RKO (cell line): ENCODE data around the gene ZNF358.
A peak's percentile ranks its signal among the peaks of the same experiment; 100 is the strongest.

Experiments used
- DNase-seq: peaks from one replicate; pipeline ENCODE4 v3.0.0-alpha.2; 2016; ENCODE audit warnings: low spot score

ZNF358 gene

DNA sequence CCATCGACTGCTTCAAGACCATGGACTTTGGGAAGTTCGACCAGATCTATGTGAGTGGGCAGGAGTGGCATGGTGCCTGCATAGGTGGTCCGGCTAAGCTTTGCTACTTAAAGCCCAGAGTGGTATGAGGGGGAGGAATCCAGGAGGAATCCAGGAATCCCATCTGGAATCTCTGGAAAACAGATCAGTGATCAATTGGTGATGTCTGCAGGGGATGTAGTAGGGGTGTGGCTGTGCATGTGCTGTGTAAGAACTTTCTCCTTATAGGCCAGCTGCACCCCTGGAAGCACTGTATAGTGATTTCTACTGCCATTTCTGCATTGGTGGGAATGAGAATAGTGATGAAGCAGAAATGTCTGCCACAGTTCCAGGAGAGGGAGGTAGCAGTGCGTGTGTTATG, 43.2 kb downstream of the ZNF358 start:
- DNase-seq, result no peak

DNA sequence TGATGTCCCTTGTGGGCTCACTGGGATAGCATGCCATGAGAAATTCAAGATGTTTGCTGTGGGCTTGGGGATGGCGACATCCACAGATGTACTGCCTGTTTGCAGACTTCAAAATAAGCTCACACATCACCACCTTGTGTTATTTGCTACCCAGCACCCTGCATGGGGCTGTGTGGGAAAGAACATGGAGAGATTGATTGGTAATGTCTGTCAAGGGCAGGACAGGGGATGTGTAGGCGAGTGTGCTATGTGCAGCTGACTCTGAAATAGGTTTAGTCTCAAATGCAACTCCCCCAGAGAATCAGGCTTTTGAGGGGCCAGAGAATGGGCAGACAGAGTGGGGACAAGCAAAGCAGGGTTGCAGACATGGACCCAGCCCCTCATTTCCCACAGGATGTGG, 44.4 kb downstream of the ZNF358 start:
- DNase-seq, result no peak

DNA sequence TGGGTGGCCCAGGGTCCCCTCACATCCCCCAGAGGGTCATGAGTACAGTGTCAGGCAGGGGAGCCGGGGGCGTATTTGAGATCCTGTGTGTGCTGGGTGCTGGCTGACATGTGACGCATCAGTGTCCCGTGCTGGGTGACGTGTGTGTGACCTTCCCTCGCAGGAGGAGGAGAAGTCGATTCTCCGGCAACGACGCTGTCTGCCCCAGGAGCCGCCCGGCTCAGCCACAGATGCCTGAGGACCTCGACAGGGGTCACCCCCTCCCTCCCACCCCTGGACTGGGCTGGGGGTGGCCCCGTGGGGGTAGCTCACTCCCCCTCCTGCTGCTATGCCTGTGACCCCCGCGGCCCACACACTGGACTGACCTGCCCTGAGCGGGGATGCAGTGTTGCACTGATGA, 45.4 kb downstream of the ZNF358 start:
- DNase-seq, result no peak

DNA sequence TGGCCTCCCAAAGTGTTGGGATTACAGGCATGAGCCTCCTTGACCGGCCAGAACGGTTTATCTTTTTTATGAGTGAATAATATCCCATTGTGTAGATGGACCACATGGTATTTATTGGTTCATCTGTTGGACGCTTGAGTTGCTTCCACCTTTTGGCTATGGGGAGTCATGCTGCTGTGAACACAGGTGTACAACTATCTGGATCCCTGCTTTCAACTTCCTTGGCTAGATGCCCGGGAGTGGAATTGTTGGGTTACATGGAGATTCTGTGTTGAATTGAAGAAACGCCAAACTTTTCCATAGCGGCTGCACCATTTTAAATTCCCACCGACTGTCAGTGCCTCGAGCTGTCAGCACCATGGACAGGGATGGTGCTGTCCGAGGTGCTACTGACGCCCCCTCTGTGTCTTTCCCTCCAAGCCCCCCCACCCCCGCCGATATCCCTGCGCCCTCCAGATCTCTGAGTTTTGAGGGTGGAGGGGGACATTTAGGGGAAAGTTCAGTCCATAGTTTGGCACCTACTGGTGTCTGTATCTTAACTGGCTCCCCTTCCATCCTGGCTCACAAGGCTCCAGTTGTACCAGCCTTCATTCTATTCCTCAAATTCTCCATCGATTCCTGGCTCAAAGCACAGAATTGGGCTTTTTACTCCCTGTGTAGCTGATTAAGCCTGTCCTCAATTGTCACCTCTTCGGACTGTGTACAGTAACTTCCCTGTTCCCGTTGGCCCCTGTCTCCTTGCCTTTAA, 46.9 kb downstream of the ZNF358 start:
- DNase-seq, result peak; percentile 21

DNA sequence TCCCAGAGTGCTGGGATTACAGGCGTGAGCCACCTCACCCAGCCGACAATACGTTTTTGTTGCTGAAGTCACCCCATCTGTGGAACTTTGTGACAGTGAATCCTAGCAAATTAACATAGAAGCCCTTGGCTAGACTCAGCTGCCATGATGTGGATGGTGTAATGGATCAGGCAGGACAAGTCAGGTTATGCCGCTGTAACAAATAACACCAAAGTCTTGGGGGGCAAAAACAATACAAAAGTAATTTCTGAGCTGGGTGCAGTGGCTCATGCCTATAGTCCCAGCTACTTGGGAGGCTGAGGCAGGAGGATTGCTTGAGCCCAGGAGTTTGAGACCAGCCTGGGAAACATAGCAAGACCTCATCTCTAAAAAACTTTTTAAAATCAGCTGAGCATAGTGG, 49.0 kb downstream of the ZNF358 start:
- no peak for DNase-seq

DNA sequence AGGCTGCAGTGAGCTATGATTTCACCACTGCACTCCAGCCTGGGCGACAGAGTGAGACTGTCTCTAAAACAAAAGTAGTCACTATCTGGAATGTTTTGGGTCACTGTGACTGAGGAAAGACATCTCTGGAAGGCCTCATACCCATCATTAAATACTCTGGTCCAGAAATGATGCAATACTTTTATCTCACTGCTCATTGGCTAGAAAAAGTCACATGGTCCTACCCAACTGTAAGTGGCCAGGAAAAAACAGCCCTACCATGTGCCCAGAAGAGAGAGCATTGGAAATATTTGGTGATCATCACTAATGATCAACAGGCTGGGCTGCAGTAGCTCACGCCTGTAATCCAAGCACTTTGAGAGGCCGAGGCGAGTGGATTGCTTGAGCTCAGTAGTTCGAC, 49.4 kb downstream of the ZNF358 start:
- no peak for DNase-seq
